Measurements from ENCODE around the gene MIGA1. TPM values are rescaled to one million over a fixed set of nuclear protein-coding genes. Genes with fewer than 3 reads are reported as not detected.

MIGA1 gene
- total RNA-seq: 9.5 and 9.7 TPM in 2 replicates

DNA sequence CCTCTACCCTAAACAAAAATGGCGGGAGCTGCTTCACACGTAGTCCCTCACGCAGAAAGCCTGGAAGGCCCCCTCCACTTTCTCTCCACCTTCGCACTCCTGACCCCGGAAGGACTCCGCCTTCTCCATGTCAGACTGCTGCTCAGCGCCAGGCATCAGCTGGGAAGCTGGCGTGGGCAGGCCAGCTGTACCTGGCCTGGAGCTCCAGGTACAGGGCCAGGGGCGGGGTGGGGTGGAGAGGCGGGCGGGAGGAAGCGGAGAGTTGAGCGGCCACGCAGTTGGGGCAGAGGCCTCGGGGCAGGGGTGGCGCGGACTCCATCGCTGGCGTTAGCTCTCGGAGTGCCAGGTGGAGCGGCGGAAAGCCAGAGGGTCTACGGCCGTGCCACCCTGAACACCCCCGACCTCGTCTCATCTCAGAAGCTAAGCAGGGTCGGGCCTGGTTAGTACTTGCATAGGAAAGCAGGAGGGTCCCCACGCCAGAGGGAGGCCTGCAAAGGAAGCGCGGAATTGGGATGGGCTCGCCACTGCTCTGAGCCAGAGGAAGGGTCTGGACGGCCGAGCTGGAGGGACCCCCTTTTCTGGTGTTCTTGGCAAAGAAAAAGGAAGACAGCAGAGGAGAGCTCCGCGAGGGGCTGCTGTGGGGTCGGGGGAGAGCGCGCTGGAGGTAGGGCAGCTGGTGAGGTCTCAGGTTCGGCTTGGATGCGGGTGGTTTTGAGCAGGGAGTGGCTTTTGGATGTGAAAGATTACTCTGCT, at the start of gene MIGA1:
Gene MIGA1 (plus strand): TSS at position 121 of the 753 bp plus-strand sequence. CDS start 3,604 bp downstream, outside the sequence.
- FAIRE-seq (peak; percentile 32), DNase-seq (ENCODE audit: low read depth) (peak; percentile 94)
- Histone ChIP-seq H3K27me3 (ENCODE audit: control insufficient read depth, insufficient read depth, low read length) (no peaks in the 10 kb centered on the region), H3K4me3 (ENCODE audit: low read depth, low read length) (peak within 1 kb of the TSS; percentile 89), H3K36me3 (ENCODE audit: control insufficient read depth, insufficient read depth, low read length) (peaks cover 3% of the 10 kb centered on the region)
- TF ChIP-seq CTCF (IDR thresholded peaks at IDR 0.05; ENCODE audit: insufficient read depth, low read length, severe bottlenecking): no peak

GRCh38 chr1:77732090-77732489, 47.4 kb upstream of the MIGA1 start:
- H3K36me3 ChIP-seq (ENCODE audit: control insufficient read depth, insufficient read depth, low read length): peaks cover 3% of the 10 kb centered on the region

GRCh38 chr1:77739235-77739634, 40.2 kb upstream of the MIGA1 start:
- Histone ChIP-seq H3K4me3 (ENCODE audit: low read depth, low read length) (no peak overlapping the region), H3K27me3 (ENCODE audit: control insufficient read depth, insufficient read depth, low read length) (no peaks in the 10 kb centered on the region), H3K36me3 (ENCODE audit: control insufficient read depth, insufficient read depth, low read length) (peaks cover 5% of the 10 kb centered on the region)
- FAIRE-seq (no peak), DNase-seq (ENCODE audit: low read depth) (no peak)
- no peak for TF ChIP-seq CTCF (IDR thresholded peaks at IDR 0.05; ENCODE audit: insufficient read depth, low read length, severe bottlenecking)

More at GRCh38 chr1:77732090-77732489, 47.4 kb upstream of the MIGA1 start:
- no peak for DNase-seq (ENCODE audit: low read depth)
- Histone ChIP-seq H3K4me3 (ENCODE audit: low read depth, low read length) (no peak overlapping the region), H3K27me3 (ENCODE audit: control insufficient read depth, insufficient read depth, low read length) (no peaks in the 10 kb centered on the region)
- FAIRE-seq: no peak
- TF ChIP-seq CTCF (IDR thresholded peaks at IDR 0.05; ENCODE audit: insufficient read depth, low read length, severe bottlenecking): no peak

DNA sequence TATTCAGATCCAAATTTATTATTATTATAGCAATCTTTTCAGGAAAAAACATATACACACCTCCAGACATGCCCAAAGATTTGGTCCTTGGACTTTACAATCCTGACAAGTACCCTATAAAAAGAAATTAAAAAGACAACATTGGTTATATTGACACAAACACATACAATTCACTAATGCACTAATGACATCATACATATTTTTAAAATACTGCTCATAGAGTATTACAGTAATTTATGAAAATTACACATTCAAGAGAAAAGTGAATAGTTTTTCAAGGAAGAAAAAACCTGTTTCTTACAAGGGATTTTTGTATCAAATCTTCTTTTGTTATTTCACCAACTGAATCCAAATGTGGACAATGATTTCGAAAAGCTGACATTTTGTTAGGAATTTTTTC, 38.1 kb upstream of the MIGA1 start:
- TF ChIP-seq CTCF (IDR thresholded peaks at IDR 0.05; ENCODE audit: insufficient read depth, low read length, severe bottlenecking): no peak
- no peaks in the 10 kb centered on the region for H3K27me3 ChIP-seq (ENCODE audit: control insufficient read depth, insufficient read depth, low read length)
- DNase-seq (ENCODE audit: low read depth): no peak
- H3K36me3 ChIP-seq (ENCODE audit: control insufficient read depth, insufficient read depth, low read length): peaks cover 5% of the 10 kb centered on the region
- no peak overlapping the region for H3K4me3 ChIP-seq (ENCODE audit: low read depth, low read length)
- FAIRE-seq: no peak

DNA sequence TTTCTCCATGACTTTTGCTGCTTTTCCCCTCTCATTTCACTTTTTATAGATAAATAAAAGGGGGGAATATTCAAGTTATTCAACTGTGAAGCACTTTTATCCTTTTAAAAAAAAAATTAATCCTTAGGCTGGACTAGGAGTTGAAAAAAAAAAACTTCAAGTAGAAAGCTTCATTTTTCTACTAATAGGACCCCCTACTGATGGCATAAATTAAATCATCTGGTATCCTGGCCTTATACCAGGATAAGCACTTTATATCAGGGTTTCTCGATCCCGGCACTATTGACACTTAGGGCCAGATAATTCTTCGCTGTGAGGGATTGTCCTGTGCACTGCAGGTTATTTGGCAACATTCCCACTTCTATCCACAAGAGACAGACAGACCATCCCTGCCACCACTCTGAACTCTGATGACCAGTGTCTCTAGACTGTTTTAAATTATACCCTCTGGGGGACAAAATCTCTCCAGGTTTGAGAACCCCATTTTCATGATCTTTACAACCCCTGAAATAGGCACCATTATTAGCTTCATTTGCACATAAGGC, 37.4 kb upstream of the MIGA1 start:
- FAIRE-seq (no peak), DNase-seq (ENCODE audit: low read depth) (no peak)
- Histone ChIP-seq H3K36me3 (ENCODE audit: control insufficient read depth, insufficient read depth, low read length) (peaks cover 5% of the 10 kb centered on the region), H3K27me3 (ENCODE audit: control insufficient read depth, insufficient read depth, low read length) (no peaks in the 10 kb centered on the region), H3K4me3 (ENCODE audit: low read depth, low read length) (no peak overlapping the region)
- TF ChIP-seq CTCF (IDR thresholded peaks at IDR 0.05; ENCODE audit: insufficient read depth, low read length, severe bottlenecking): no peak
